ENCODE results near the gene CNTN4.

CNTN4 gene

DNA sequence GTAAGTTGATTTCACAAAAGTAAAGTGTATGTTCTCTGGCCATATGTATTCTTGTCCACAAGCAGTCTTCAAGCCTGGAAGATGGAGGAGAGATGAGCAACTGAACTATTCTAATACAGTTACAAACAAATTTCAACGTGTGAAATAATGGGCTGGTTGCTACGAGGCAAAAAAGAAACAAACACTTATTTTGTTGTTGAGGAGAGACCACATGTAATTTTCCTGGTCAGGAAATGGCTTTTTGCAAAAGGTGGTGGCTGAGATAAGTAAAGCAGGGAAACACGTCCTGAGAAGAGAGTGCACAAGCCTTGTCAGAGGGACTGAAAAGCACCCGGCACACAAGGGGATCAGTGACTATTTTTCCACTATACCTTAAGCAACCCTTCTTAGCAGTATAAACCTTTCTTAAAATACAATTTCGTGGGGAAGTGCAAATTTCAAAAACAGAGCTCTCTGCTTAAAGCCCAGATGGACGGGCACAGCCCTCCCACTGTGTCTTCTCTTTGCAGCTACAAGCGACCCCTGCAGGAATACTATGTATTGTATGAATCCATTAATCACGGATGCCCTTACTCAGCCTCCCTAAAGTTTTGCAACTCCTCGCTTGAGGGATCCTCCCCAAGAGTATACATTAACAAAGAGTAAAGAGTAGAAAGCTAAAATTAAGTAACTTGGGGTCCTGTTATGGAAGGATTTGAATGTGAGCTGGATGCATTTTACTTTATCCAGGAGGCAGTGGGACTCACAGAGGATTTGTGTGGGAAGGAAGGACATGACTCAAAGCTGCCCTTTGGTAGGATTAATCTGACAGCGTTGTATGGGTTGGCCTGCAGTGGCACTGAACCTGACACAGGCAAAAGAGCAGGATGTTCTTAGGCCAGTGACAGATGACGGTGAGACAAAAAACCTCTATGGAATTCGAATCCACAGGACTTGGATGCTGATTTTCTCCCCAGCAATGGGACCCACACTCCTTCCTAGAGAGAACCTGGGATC, 757.8 kb downstream of the CNTN4 start:
- TF ChIP-seq, protein P1, sequence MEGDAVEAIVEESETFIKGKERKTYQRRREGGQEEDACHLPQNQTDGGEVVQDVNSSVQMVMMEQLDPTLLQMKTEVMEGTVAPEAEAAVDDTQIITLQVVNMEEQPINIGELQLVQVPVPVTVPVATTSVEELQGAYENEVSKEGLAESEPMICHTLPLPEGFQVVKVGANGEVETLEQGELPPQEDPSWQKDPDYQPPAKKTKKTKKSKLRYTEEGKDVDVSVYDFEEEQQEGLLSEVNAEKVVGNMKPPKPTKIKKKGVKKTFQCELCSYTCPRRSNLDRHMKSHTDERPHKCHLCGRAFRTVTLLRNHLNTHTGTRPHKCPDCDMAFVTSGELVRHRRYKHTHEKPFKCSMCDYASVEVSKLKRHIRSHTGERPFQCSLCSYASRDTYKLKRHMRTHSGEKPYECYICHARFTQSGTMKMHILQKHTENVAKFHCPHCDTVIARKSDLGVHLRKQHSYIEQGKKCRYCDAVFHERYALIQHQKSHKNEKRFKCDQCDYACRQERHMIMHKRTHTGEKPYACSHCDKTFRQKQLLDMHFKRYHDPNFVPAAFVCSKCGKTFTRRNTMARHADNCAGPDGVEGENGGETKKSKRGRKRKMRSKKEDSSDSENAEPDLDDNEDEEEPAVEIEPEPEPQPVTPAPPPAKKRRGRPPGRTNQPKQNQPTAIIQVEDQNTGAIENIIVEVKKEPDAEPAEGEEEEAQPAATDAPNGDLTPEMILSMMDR (IDR thresholded peaks at IDR 0.05; ENCODE audit: insufficient read depth, low read length, poor library complexity, severe bottlenecking) = no peak
- Histone ChIP-seq H3K27me3 (replicated peaks; ENCODE audit: control insufficient read depth, insufficient read depth, low read length) (no peaks in the 10 kb centered on the region), H3K36me3 (ENCODE audit: control insufficient read depth, insufficient read depth, low read length) (no peaks in the 10 kb centered on the region), H3K4me3 (replicated peaks; ENCODE audit: low read depth, low read length) (no peak overlapping the region)
- DNase-seq (ENCODE audit: extremely low read depth, insufficient read length) = no peak

- TF ChIP-seq, protein P1 (IDR thresholded peaks at IDR 0.05; ENCODE audit: insufficient read depth, low read length, poor library complexity, severe bottlenecking) = no peak
- Histone ChIP-seq H3K4me3 (replicated peaks; ENCODE audit: low read depth, low read length) (no peak overlapping the region), H3K27me3 (replicated peaks; ENCODE audit: control insufficient read depth, insufficient read depth, low read length) (no peaks in the 10 kb centered on the region), H3K36me3 (ENCODE audit: control insufficient read depth, insufficient read depth, low read length) (no peaks in the 10 kb centered on the region)
- DNase-seq (ENCODE audit: extremely low read depth, insufficient read length) = no peak
Observed at GRCh38 chr3:2860626-2861025, 762.0 kb downstream of the CNTN4 start.

DNA sequence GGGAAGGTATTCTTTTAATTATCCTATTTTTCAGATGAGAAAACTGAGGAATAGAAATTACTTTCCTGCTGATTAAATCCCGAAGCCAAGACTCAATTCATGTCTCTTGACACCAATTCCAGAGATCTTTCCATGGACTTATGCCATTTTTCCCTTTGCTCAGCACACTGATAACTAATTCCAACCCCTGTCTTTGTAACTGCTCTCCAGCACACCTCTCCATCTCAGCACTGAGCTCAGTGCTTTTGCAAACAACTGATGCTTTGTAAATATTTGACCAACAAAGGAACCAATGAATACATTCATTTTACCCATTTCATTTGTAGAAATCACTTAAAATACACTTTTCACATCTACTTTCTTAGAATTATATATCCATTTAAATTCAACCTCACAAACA, 762.5 kb downstream of the CNTN4 start:
- no peaks in the 10 kb centered on the region for H3K27me3 ChIP-seq (replicated peaks; ENCODE audit: control insufficient read depth, insufficient read depth, low read length)
- TF ChIP-seq, protein P1 (IDR thresholded peaks at IDR 0.05; ENCODE audit: insufficient read depth, low read length, poor library complexity, severe bottlenecking) = no peak
- no peak overlapping the region for H3K4me3 ChIP-seq (replicated peaks; ENCODE audit: low read depth, low read length)
- no peak for DNase-seq (ENCODE audit: extremely low read depth, insufficient read length)
- no peaks in the 10 kb centered on the region for H3K36me3 ChIP-seq (ENCODE audit: control insufficient read depth, insufficient read depth, low read length)

DNA sequence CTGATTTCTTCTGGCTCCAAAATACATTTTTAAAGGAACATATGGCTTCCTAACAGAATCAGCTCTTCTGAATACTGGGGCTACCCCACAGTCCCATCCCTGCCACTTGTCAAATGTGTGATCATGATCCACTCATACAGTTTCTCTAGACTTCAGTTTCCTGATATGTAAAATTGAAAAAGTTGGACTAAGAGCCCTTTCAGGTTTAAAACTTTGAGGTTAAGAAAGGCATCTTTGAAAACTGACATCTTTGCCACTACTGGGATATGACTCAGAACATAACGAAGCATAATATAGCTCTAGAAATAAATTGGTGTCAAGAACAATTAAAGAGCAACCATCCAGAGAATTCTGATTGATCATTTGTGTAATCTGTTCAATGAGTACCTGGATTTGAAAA, 763.3 kb downstream of the CNTN4 start:
- Histone ChIP-seq H3K36me3 (ENCODE audit: control insufficient read depth, insufficient read depth, low read length) (no peaks in the 10 kb centered on the region), H3K4me3 (replicated peaks; ENCODE audit: low read depth, low read length) (no peak overlapping the region), H3K27me3 (replicated peaks; ENCODE audit: control insufficient read depth, insufficient read depth, low read length) (no peaks in the 10 kb centered on the region)
- DNase-seq (ENCODE audit: extremely low read depth, insufficient read length) = no peak
- TF ChIP-seq, protein P1 (IDR thresholded peaks at IDR 0.05; ENCODE audit: insufficient read depth, low read length, poor library complexity, severe bottlenecking) = no peak

GRCh38 chr3:2862366-2862765, 763.7 kb downstream of the CNTN4 start:
- Histone ChIP-seq H3K27me3 (replicated peaks; ENCODE audit: control insufficient read depth, insufficient read depth, low read length) (no peaks in the 10 kb centered on the region), H3K36me3 (ENCODE audit: control insufficient read depth, insufficient read depth, low read length) (no peaks in the 10 kb centered on the region), H3K4me3 (replicated peaks; ENCODE audit: low read depth, low read length) (no peak overlapping the region)
- TF ChIP-seq, protein P1 (IDR thresholded peaks at IDR 0.05; ENCODE audit: insufficient read depth, low read length, poor library complexity, severe bottlenecking) = no peak
- DNase-seq (ENCODE audit: extremely low read depth, insufficient read length) = no peak

All from GM06990 (cell line).